Stimulated activated CD8-positive, alpha-beta memory T cell treated with anti-CD3 and anti-CD28 coated beads, Interleukin-15, amount 100 ng/mL, for 48 hours (primary cell): Measurements from ENCODE around the gene CSF1R.

Experiments
- DNase-seq, 2 donors: peaks; one replicate each; pipeline ENCODE4 v3.0.0-alpha.2; 2020; ENCODE audit warnings: low read depth in 2 of 2

CSF1R gene

DNA sequence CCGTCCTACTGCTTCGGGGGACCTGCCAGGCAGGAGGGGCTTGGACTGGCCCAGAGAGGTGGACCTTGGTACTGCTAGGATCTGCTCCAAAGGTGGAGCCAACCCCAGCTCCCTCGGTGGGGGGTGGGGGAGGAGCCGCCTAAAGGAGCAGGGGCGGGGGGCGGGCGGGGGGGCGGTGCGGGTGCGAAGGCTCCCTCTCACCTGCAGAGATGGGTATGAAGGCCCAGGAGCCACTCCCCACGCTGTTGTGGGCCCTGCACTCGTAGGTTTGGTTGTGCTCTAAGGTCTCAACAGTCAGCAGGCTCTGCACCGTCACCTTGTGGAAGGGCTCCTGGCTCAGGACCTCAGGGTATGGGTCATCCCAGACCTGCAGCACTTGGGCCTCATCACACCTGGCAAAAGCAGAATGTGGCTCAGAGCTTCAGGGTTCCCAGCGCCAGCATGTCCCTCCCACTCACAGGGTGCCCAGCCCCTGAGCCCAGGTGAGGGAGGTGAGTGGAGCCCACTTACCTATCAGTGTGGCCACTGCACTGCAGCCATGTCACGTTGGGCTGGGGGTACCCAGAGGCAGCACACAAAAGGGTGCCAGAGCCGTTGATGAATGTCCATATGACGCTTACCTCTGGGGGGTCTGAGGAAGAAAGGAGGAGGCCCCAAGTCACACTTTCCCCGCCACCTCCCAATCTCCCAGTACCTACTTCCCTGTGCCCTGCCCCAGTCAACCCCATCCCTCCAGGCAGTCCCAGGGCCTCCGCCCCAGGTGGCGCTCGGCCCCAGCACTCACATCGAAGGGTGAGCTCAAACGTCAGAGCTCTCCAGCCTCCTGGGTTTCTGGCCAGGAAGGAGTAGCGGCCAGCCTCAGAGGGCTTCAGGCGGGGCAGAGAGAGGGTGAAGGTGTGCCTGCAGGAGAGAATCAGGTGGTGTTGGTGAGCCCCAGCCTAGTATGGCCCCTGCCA lies 16.4 kb downstream of the CSF1R start:
- no peak for DNase-seq

DNA sequence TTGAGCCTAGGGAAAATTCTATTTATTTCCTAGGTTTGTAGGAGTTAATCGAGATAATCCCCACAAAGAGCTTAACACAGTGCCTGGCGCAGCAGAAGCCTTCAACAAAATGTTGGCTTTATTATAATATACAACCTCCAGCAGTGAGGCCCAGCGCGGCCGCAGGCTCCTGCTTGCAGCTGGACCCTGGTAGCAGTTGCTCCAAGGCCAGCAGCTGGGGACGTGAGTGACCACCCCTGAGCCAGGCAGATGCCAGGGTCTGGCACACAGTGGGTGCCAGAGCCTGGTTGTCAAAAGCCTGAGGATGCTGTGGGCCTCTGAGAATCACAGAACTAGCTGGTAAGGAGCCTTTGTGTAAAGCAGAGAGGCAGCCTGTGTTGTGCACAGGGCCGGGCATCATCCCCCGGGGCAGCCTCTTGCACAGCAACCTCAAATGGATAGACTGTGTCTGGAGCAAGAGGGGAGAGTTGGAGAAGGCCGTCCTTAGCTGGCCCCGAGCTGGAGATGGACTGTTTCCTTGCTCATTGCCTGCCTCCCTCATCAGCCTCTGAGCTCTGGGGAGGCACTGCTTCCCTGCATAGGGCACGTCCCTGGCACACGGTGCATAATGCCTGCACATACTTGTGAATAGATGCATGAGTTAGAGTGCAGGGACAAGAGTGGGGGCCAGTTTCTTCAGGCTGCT lies 17.3 kb downstream of the CSF1R start:
- no peak for DNase-seq

DNA sequence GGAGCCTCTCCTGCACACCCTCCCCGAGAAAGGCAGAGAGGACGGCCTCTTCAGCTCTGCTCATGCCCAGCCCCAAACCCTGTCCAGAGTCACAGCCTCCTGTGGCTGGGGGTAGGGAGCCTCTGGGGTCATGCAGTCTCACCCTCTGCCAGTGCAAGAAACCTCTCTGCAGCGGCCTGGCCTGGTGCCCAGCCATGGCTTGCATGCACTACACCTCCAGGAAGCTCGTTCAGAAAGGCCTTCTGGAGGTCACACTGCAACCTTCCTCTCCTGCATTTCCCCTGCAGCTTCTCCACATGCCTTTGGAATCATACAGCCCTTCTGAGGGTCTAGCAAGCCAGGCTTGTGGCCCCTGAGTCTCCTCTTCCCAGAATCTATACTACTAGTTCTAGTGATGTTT lies 17.9 kb downstream of the CSF1R start:
- DNase-seq: no peak

DNA sequence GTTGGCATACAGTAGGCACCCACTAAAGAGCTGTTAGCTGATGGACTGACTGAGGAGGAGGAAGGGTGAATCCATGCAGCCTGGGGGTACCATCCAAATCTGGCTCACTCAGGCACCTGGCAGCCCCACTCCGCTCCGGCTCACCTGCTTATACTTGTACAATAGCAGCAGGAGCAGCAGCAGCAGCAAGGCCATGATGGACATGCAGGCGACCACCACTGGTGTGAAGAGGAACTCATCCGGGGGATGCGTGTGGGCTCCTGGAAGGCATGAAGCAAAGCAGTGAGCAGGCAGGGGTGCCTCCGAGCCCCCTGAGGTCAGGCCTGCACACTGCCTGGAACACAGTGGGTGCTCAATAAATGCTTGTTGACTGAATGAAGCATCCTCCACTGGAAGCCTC lies 18.3 kb downstream of the CSF1R start:
- DNase-seq: no peak

DNA sequence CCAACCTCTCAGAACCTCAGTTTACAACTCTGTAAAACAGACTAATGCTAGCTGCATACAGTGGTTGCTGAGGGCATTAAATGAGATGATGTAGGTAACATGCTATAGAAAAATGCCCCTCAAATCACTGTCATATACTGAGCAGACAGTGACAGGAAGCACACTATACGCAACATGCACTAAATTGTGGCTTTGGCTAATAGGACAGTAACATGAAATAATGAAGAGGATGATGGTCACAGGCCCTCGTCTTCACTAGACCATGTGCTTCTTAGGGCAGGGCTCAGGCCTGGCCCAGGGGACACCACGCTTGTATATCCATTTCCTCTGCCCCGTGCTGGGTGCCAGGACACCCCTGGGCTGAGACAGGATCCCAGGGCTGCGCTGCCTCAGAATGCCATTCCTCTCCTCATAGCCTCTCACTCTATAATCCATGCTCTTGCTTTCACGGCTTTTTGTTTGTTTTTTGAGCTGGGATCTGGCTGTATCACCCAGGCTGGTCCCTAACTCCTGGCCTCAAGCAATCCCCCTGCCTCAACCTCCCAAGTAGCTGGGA lies 18.9 kb downstream of the CSF1R start:
- DNase-seq: no peak

DNA sequence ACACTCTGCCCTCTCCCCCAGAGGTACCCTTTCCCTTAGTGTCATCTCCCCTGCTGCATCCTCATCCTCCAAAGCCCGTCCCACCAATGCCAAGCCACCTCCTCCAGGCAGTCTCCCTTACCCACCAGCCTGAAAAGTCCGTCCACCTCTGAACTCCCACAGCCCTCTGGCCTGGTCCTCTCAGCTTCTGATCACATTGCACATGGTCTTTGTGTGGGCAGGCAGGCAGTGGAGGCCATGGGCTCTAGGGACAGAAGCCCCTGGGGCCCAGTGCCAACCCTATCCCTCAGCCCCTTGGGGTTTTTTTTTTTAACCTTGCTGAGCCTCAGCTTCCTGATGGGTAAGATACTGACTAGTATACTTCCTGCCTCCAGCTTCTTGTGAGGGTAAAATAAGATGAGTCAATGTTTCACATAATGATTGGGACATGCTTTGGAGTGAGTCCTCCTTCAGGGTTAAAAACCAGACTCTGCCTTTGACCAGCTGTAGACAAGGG lies 19.4 kb downstream of the CSF1R start:
- DNase-seq: no peak

DNA sequence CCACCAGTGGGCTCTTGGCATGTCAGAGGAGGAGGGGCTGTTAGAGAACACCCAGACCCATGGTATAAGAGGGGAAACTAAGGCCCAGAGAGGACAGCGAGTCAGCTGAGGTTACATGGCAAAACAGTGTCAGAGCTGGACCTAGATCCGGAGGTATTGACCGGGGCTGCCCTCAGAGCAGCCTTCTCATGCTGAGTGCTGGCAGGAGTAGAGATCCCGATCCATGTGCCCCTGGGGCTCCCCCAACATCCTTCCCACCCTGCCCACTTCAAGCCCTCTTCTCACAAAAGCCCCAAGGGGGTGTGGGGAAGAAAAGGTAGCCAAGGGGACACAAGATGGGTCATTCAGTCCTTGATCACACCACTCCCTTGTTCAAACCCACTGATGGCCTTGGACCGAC lies 19.9 kb downstream of the CSF1R start:
- no peak for DNase-seq

DNA sequence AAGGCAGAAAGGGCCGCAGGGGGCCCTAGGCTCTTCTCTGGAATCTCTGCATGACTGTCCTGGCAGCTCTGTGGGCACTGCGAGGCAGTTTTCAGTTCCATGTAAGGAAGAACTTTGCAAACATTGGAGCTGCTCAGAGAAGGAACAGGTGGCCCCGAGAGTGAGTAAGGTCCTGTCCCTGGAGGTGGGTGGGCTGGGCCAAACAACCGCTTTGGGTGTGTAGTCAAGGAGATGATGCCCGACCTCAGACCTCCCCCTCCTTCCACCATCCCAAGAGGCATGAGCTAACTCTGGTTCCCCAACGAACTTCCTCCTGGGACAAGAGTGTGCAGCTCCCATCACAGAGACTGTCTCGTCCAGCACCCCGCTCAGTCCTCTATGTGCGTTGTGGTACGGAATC lies 20.5 kb downstream of the CSF1R start:
- no peak for DNase-seq

DNA sequence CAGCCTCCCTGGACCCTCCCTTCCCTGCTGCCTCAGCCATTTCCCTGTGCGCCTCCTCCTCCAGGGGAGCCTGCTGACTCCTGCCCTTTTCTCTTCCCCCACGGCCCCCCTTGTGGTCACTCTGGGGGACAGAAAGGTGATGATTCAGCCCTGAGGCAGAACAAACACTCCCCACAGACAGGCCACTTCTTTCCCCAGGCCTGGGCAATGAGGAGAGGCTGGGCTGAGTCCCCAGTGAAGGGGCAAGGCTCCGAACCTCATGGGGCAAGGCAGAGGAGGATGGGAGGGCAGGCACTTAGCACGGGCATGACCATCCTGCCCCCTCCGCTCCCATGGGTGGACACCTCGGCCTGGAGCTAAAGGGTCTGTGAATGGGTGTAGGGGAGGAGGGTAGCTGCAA lies 21.0 kb downstream of the CSF1R start:
- DNase-seq: no peak

DNA sequence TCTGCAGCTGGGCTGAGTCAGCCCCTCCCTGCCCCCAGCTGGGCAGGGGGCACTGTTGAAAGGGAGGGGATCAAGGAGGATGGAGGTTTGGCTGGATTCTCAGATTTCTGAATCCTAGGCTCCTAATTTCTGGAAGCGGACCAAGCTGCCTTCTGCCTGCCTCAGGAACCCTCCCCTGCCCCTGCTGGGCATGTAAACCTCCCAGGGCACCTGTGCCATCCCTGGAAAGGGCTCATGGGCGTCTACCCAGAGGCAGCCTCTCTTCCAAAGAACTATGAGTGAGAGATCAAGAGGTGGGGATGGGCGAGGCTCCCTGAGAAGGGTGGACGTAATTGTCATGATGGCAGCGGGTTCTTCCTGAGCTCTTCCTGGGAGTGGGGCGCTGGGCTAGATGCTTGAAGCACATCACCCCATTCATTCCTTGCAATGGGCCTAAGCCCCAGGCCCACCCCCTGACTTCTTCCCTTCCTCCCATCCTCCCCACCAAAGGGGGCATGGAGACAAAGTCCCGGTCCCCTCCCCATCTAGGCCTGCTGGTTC lies 21.6 kb downstream of the CSF1R start:
- DNase-seq: no peak

DNA sequence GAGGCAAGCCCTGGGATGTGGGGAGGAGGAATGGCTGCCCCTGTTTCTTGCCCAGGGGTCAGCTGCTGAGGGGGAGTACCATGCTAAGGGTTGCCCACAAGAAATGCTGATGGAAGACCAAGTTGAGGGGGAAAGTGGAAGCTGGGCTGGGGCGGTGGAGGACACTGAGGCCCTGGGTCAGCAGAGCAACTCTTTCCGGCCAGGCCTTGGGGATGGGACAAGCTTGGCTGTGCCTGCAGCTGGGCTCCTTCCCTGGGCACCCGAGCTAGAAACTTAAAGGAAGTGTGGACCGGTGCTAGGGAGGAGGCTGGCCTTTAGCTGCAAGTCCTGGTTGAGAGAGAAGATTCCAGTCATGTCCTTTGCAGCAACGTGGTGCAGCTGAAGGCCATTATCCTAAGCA lies 22.7 kb downstream of the CSF1R start:
- DNase-seq: no peak

DNA sequence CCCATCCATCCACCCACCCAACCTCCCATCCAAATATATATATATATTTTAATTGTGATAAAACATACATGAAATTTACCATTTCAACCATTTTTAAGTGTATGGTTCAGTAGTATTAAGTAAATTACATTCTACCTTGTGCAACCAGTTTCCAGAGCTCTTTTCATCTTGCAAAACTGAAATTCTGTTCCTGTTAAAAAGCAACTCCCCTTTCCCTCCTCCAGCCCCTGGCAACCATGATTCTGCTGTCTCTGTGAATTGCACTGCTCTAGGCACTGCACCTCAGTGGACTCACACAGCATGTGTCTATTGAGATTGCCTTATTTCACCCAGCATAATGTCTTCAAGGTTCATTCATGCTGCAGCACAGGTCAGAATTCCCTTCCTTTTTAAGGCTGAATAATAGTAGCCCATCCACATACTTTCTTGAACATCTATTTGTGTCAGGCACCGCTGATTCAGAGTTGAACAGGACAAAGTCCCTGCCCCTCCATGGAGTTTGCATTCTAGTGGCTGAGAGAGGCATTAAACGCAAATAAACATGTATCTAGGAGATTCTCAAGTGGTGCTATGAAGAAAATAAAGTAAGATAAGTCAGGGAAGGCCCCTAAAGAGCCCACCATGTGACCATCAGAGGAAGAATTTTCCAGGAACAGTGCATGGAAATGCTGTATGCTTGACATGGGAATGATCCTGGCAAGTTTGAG lies 24.0 kb downstream of the CSF1R start:
- no peak for DNase-seq

DNA sequence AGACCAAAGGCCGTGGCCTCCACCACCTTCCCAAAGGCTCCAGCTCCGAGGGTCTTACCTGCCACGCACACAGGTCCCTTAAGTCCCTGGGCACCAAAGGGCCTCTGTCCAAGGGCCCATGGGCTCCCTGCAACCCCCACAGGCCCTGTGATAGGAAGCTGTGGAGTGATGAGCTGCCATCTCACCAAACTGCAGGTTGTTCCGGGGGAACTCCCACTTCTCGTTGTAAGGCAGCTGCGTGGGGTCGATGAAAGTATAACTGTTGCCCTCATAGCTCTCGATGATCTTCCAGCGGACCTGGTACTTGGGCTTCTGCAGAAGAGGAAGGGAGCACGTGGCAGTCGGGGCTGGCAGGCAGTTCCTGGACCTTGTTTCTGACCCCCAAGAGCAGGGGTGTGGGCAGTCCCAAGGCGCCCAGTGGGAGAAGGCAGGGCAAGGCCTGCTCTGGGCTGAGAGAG lies 24.8 kb downstream of the CSF1R start:
- DNase-seq: no peak

DNA sequence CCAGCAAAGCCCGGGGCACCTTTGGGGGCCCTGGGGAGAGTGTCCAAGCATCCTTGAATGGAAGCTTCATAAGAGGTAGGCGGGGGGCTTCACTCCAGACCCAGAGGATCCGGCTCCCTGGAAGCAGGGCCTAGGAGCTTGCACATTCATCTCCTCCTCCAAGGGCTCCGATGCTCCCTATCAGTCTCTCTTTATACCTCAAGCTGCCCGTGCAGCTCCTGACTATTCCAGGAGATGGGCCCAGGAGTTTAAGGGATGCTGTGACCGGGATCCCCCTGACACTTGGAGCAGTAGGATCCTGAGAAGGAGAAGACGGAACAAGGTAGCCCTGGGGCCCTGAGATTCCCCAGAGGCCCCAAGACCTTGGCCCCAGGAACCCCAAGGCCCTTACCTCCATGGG lies 25.9 kb downstream of the CSF1R start:
- no peak for DNase-seq

DNA sequence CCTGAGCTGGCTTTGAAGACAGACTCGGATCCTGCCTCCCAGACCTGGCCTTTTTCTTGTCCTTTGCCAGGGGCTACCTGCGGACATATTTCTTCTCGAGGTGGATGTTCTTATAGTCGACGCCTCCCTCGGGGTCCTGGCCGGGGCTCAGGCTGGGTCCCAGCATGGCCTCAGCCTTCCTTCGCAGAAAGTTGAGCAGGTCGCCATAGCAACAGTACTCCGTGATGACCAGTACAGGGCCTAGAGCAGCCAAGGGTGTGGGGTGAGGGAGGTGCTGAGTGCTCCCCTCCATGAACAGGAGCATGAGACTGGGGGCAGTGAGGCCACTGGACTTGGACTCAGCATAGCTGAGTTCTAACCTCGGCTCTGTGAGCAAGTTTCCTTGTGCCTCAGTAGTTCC lies 26.7 kb downstream of the CSF1R start:
- no peak for DNase-seq

DNA sequence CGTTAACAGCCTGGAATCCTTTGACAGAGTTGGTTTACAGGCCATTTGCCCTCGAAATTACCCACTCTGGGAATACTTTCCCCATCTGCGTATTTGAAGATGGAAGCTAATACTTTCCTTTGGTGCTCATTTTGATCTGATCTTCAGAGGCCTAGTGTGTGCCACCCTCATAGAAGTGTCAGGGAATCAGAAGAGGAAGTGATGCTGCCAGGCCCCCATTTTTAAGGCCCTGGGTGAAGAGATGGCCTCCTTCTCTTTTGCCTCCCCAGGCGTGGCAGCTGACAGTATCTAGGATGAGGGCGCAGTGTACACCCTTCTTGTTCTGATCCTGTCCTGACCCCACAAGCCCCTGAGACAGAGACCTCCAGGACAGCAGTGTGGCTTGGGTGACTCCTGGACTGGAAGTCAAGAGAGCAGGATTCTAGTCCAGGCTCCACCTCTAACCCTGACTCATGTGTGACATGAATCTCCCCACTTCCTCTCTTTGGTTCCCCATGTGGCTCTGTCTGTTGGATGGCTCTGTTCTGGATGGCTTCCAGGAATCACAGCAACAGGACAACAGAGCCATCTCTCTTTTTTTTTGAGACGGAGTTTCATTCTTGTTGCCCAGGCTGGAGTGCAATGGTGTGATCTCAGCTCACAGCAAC lies 27.8 kb downstream of the CSF1R start:
- DNase-seq: no peak

DNA sequence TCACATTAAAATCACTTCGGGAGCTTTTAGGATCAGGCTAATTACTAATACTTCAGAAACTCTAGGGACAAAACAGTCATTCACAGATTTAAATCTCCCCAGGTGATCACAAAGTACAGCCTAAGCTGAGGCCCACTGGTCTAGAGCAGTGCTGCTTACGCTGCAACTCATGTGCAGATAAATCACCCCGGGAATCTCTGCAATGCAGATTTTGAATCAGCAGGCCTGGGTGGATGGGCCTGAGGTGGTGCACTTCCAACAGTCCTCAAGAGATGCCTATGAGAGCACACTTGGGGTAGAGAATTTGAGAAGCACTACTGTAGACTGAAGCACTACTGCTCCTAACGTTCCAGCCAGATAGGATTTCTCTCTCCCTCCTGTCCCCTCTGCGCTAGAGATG lies 28.4 kb downstream of the CSF1R start:
- DNase-seq: no peak

DNA sequence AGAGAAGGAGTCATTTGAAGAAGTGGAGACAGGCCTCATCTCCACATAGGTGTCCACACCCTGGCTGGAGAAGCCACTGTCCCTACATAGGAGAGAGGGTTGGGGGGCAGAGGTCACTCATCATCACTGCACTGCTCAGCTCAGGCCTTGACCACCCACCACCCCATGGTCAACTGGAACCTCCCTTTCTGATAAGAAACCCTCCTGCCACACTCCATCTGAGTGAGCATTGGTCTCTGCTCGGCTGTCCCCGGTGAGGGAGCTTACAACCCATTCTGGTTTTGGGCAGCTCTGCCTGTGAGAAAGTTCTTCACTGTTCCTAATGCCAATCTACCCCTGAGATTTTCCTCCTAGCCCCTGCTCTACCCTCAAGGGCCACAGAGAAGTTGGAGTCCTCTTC lies 28.8 kb downstream of the CSF1R start:
- no peak for DNase-seq

DNA sequence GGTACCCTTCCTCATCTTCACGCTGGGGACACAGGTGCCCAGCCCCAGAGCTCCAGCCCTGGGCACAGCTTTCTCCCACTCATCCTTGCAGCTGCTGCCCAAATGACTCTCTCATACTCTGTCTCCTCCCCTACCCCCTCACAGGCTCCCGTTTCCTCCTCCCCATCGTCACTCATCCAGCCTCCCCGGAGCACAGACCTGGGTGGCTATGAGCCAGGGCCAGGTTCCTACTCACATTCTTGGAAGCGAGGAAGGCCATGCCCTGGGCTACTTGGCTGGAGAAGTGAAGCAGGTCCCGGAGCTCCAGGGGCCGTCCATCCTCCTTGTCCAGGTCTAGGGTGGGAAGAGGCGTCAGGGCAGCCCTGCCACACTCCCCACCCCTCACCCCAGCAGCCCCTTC lies 29.3 kb downstream of the CSF1R start:
- no peak for DNase-seq

DNA sequence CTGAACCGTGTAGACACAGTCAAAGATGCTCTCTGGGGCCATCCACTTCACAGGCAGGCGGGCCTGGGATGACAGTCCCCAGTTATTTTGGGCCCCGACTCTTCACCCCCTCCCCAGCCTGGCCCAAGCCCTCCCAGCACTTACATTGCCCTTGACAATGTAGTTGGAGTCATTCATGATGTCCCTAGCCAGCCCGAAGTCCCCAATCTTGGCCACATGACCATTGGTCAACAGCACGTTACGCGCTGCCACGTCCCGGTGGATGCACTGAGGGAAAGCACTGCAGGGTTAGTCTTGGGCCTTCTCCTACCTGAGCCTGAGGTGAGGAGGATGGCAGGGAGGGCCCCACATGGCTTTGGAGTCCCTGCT lies 30.3 kb downstream of the CSF1R start:
- no peak for DNase-seq

DNA sequence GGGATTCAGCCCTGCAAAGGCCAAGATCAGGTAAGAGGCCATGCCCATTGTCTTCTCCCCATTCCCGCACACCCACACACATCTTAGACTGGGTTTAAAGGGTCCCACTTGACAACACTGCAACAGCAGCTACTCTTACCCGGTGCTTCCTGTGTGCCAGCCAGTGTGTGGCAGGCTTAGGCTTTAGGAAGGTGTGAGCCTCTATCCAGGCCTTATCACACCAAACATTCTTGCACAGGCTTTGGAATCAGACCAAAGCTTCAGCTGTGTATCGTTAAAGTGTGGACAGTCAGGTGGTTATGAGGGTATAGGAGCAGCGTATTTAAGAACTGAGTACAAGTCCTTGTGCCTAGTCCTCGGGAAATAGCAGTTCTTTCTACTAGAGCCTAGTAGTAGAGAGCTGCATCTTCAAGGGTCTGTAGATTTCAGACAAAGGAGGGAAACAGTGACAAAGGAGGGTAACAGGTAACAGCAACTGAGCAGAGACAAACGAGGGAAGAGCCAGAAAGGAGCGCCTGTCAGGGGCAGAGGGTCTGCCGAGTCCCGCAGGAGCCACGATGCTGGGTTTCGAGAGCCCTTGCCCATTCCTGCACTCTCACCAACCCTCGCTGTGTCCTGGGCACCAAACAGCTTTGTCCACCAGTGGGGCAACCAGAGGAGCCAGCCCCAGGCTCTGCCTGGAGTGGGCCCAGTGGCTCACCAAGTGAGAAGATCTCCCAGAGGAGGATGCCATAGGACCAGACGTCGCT lies 30.9 kb downstream of the CSF1R start:
- no peak for DNase-seq
